Kidney epithelial cell (primary cell): ENCODE data around the gene UBA7. TPM values are rescaled to one million over a fixed set of nuclear protein-coding genes. Genes with fewer than 3 reads are reported as not detected.

Experiments
- DNase-seq: peaks from one replicate; pipeline ENCODE4 v3.0.0-alpha.2; 2010; ENCODE audit warnings: low read depth
- H3K27me3 ChIP-seq: 2 replicates; pipeline ENCODE4 v1.6.0; 2011; ENCODE audit warnings: low read length; ENCODE audit not compliant: control insufficient read depth, insufficient read depth
- H3K36me3 ChIP-seq: 2 replicates; pipeline ENCODE4 v1.5.1; 2011; ENCODE audit warnings: low read length; ENCODE audit not compliant: control insufficient read depth, insufficient read depth
- H3K4me3 ChIP-seq: 2 replicates; pipeline ENCODE4 v1.5.1; 2011; ENCODE audit warnings: low read depth, mild to moderate bottlenecking, control low read depth, low read length
- CTCF ChIP-seq: IDR thresholded peaks from 2 replicates; pipeline ENCODE4 v1.5.1; 2011; ENCODE audit warnings: mild to moderate bottlenecking, moderate library complexity, low read length, control low read depth, inconsistent platforms; ENCODE audit not compliant: insufficient read depth, poor library complexity, severe bottlenecking
- total RNA-seq: library from RNA; depleted of rRNA; stranded (reverse); fragments of >200 nt; gene quantifications from 2 replicates; pipeline ENCODE4 v1.2.3, GENCODE V29; 2015

The UBA7 gene
- total RNA-seq, 1 donor from 2014 or later, result 6.3 TPM

- TF ChIP-seq CTCF, result no peak
- no peak for DNase-seq
- H3K4me3 ChIP-seq, result no peak overlapping the region
- H3K36me3 ChIP-seq, result no peaks in the 10 kb centered on the region
- H3K27me3 ChIP-seq, result no peaks in the 10 kb centered on the region
Observed at GRCh38 chr3:49759226-49759625, 54.5 kb downstream of the UBA7 start.

GRCh38 chr3:49757197-49757596 is 56.6 kb downstream of the UBA7 start:
- no peak for TF ChIP-seq CTCF

GRCh38 chr3:49756036-49756435 is 57.7 kb downstream of the UBA7 start:
- TF ChIP-seq CTCF, result no peak
- no peak overlapping the region for H3K4me3 ChIP-seq
- H3K27me3 ChIP-seq, result no peaks in the 10 kb centered on the region
- no peaks in the 10 kb centered on the region for H3K36me3 ChIP-seq
- DNase-seq, result no peak

More at GRCh38 chr3:49757197-49757596, 56.6 kb downstream of the UBA7 start:
- no peak overlapping the region for H3K4me3 ChIP-seq
- no peaks in the 10 kb centered on the region for H3K36me3 ChIP-seq
- DNase-seq, result no peak
- H3K27me3 ChIP-seq, result no peaks in the 10 kb centered on the region

Other genes starting within 250 kb of the UBA7 start
- 141 and 146 TPM in 2 replicates for gene APEH, start 139.6 kb downstream of the UBA7 start, total RNA-seq
- 12.4 and 21.6 TPM in 2 replicates for gene MST1, start 124.5 kb downstream of the UBA7 start, total RNA-seq
- 30.0 and 30.8 TPM in 2 replicates for gene RNF123, start 124.4 kb downstream of the UBA7 start, total RNA-seq
- 2.9 TPM in 1 of 2 replicates, not detected in the other for gene AMIGO3, start 94.3 kb downstream of the UBA7 start, total RNA-seq
- 44.0 and 53.2 TPM in 2 replicates for gene GMPPB, start 90.0 kb downstream of the UBA7 start, total RNA-seq
- 37.7 and 39.8 TPM in 2 replicates for gene IP6K1, start 27.4 kb downstream of the UBA7 start, total RNA-seq
- not detected in 2 replicates for gene CDHR4, start 14.1 kb downstream of the UBA7 start, total RNA-seq
- not detected in 2 replicates for gene INKA1, start 10.7 kb downstream of the UBA7 start, total RNA-seq
- gene TRAIP, start 42.6 kb upstream of the UBA7 start, total RNA-seq, result 4.2 and 5.4 TPM in 2 replicates
- not detected in 2 replicates for gene CAMKV, start 56.0 kb upstream of the UBA7 start, total RNA-seq
- gene MST1R, start 89.9 kb upstream of the UBA7 start, total RNA-seq, result 6.5 and 8.2 TPM in 2 replicates
- 18.1 and 19.1 TPM in 2 replicates for gene MON1A, start 115.9 kb upstream of the UBA7 start, total RNA-seq
- gene RBM6, start 126.2 kb upstream of the UBA7 start, total RNA-seq, result 35.9 and 41.5 TPM in 2 replicates